Measurements from ENCODE around the gene VRK1.

The VRK1 gene

DNA sequence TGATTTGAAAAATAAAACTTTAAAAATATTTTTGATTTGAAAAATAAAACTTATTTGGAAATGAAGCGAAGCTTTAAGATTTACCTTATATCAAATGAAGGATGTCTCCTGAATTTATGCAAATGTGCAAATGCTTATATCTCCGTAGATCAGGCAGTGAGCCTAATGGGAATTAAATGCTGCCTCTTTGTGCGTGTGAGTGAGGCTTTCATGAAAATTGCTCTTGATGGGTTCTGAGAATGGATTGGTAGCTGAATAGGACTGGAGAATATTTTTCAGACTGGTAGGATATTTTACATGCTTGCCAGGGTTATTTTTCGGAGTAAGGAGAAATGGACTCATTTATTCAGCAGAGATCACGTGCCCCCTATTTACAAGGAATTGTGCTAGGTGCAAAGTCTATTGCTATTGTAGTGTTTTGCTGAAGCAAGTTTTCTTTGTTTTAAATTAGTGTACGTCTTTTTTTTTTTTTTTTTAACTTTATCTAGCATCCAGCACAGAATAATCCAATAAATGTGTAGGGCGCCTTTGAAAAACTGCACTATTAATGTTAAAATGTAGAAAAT is 2.4 kb downstream of the VRK1 start:
- no peak for FAIRE-seq
- DNase-seq (ENCODE audit: insufficient read length, low spot score) = no peak
- TF ChIP-seq, protein P1, sequence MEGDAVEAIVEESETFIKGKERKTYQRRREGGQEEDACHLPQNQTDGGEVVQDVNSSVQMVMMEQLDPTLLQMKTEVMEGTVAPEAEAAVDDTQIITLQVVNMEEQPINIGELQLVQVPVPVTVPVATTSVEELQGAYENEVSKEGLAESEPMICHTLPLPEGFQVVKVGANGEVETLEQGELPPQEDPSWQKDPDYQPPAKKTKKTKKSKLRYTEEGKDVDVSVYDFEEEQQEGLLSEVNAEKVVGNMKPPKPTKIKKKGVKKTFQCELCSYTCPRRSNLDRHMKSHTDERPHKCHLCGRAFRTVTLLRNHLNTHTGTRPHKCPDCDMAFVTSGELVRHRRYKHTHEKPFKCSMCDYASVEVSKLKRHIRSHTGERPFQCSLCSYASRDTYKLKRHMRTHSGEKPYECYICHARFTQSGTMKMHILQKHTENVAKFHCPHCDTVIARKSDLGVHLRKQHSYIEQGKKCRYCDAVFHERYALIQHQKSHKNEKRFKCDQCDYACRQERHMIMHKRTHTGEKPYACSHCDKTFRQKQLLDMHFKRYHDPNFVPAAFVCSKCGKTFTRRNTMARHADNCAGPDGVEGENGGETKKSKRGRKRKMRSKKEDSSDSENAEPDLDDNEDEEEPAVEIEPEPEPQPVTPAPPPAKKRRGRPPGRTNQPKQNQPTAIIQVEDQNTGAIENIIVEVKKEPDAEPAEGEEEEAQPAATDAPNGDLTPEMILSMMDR (IDR thresholded peaks at IDR 0.05; ENCODE audit: insufficient read depth, missing control alignments) = no peak

DNA sequence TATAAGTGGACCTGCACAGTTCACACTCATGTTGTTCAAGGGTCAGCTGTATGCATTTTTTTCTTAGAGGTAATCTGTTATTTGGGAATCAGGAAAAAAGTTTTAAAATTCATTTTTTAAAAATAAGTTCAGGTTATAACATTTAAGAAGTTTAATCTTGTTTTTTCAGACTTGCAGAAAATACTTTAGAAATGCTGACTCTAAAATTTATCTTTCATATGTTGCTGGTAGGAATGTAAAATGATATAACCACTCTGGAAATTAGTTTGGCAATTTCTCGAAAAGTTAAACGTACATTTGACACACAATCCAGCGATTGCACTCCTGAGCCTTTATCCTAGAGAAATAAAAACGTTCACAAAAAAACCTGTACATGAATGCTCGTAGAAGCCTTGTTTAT is 4.7 kb downstream of the VRK1 start:
- FAIRE-seq = no peak
- no peak for DNase-seq (ENCODE audit: insufficient read length, low spot score)
- TF ChIP-seq, protein P1 (IDR thresholded peaks at IDR 0.05; ENCODE audit: insufficient read depth, missing control alignments) = no peak

DNA sequence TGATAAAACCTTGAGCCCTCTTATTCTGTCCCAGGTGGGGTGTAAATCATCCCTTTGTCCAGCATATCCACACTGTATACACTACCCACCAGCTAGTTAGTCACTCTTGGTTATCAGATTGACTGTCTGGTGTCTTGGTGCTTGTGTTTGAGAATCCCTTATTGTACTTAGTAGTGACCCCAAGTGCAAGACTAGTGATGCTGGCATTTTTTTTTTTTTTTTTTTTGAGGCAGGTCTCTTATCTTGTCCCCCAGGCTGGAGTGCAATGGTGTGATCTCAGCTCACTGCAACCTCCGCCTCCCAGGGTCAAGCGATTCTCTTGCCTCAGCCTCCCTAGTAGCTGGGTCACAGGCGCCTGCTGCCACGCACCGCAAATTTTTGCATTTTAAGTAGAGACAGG is 5.8 kb downstream of the VRK1 start:
- FAIRE-seq (no peak), DNase-seq (ENCODE audit: insufficient read length, low spot score) (no peak)

GRCh38 chr14:96803958-96804357 is 6.8 kb downstream of the VRK1 start:
- TF ChIP-seq, protein P1 (IDR thresholded peaks at IDR 0.05; ENCODE audit: insufficient read depth, missing control alignments) = no peak
- DNase-seq (ENCODE audit: insufficient read length, low spot score) (no peak), FAIRE-seq (no peak)

More for the DNA sequence above, 5.8 kb downstream of the VRK1 start:
- TF ChIP-seq, protein P1 (IDR thresholded peaks at IDR 0.05; ENCODE audit: insufficient read depth, missing control alignments) = no peak

- DNase-seq (ENCODE audit: insufficient read length, low spot score) = no peak
- TF ChIP-seq, protein P1 (IDR thresholded peaks at IDR 0.05; ENCODE audit: insufficient read depth, missing control alignments) = no peak
- FAIRE-seq = no peak
Measured at GRCh38 chr14:96804895-96805294, 7.7 kb downstream of the VRK1 start.

GRCh38 chr14:96805956-96806355 is 8.8 kb downstream of the VRK1 start:
- DNase-seq (ENCODE audit: insufficient read length, low spot score) = no peak
- TF ChIP-seq, protein P1 (IDR thresholded peaks at IDR 0.05; ENCODE audit: insufficient read depth, missing control alignments) = no peak
- FAIRE-seq = no peak

GRCh38 chr14:96806836-96807235 is 9.7 kb downstream of the VRK1 start:
- FAIRE-seq (no peak), DNase-seq (ENCODE audit: insufficient read length, low spot score) (no peak)
- TF ChIP-seq, protein P1 (IDR thresholded peaks at IDR 0.05; ENCODE audit: insufficient read depth, missing control alignments) = no peak

Data from D721Med (cell line).